HepG2 (cell line): ENCODE data around the gene POU2AF3. TPM values are rescaled to one million over a fixed set of nuclear protein-coding genes. Genes with fewer than 3 reads are reported as not detected.
A peak's percentile ranks its signal among the peaks of the same experiment; 100 is the strongest.

Experiments
- ATAD3A ChIP-seq: sonication (generic); formaldehyde crosslinking; IDR thresholded peaks from 2 replicates; pipeline ENCODE4 v1.4.0; 2020; ENCODE audit warnings: missing genetic modification reagents
- CENPT ChIP-seq: sonication (generic); formaldehyde crosslinking; IDR thresholded peaks from 2 replicates; pipeline ENCODE4 v1.8.0; 2022; ENCODE audit warnings: low read depth, mild to moderate bottlenecking, moderate library complexity, missing genetic modification reagents
- FOSL1 ChIP-seq: sonication (generic); formaldehyde crosslinking; IDR thresholded peaks from 2 replicates; pipeline ENCODE4 v1.9.0; 2021; ENCODE audit warnings: missing genetic modification reagents, borderline replicate concordance
- FOSL2 ChIP-seq: sonication (generic); formaldehyde crosslinking; IDR thresholded peaks from 2 replicates; pipeline ENCODE4 v1.4.0; 2020; ENCODE audit warnings: missing genetic modification reagents
- GATAD2A ChIP-seq: IDR thresholded peaks from 2 replicates; pipeline ENCODE4 v1.6.1; 2016
- JUNB ChIP-seq: sonication (generic); formaldehyde crosslinking; IDR thresholded peaks from 2 replicates; pipeline ENCODE4 v1.8.0; 2022; ENCODE audit warnings: missing genetic modification reagents, mild to moderate bottlenecking, borderline replicate concordance
- KAT7 ChIP-seq: IDR thresholded peaks from 2 replicates; pipeline ENCODE4 v1.6.1; 2018; ENCODE audit warnings: borderline replicate concordance, missing compliant biosample characterization
- KLF6 ChIP-seq: IDR thresholded peaks from 2 replicates; pipeline ENCODE4 v1.8.0; 2016; ENCODE audit warnings: missing biosample characterization, missing genetic modification reagents
- NFKBIZ ChIP-seq: IDR thresholded peaks from 2 replicates; pipeline ENCODE4 v1.6.1; 2018; ENCODE audit warnings: missing genetic modification reagents, missing compliant biosample characterization
- NR2F6 ChIP-seq, 2 experiments: IDR thresholded peaks; 2 replicates each; pipeline ENCODE4 v1.6.1; 2016; ENCODE audit warnings: antibody characterized with exemption in 1 of 2, mild to moderate bottlenecking in 1 of 2
- RARA ChIP-seq: IDR thresholded peaks from 2 replicates; pipeline ENCODE4 v1.6.1; 2016; ENCODE audit warnings: missing genetic modification reagents, missing compliant biosample characterization
- RERE ChIP-seq: IDR thresholded peaks from 2 replicates; pipeline ENCODE4 v1.6.1; 2016; ENCODE audit warnings: low read depth, missing genetic modification reagents, missing compliant biosample characterization
- RXRB ChIP-seq: IDR thresholded peaks from 2 replicates; pipeline ENCODE4 v1.6.1; 2016; ENCODE audit warnings: borderline replicate concordance, missing genetic modification reagents, missing compliant biosample characterization
- ZFX ChIP-seq: sonication (generic); formaldehyde crosslinking; IDR thresholded peaks from 2 replicates; pipeline ENCODE4 v1.4.0; 2020; ENCODE audit warnings: mild to moderate bottlenecking, low read depth, missing genetic modification reagents, moderate library complexity
- ZNF263 ChIP-seq: sonication (generic); formaldehyde crosslinking; IDR thresholded peaks from 2 replicates; pipeline ENCODE4 v1.4.0; 2020; ENCODE audit warnings: missing genetic modification reagents
- ZNF75D ChIP-seq: sonication (generic); formaldehyde crosslinking; IDR thresholded peaks from 2 replicates; pipeline ENCODE4 v1.8.1; 2023; ENCODE audit warnings: missing genetic modification reagents, mild to moderate bottlenecking, borderline replicate concordance
- polyA plus RNA-seq, 8 experiments: library from polyadenylated mRNA; depleted of rRNA in 3 of 8; stranded (reverse) in 7 of 8; unstranded in 1 of 8; fragments of >200 nt; fragmentation: Illumina TruSeq in 4 of 8; extraction: Trizol in 4 of 8; gene quantifications; 2 replicates each; pipeline versions ENCODE4 v1.2.1 to v1.2.3, GENCODE V29; 2011 to 2016; ENCODE audit warnings: low read depth in 4 of 8, missing spikeins in 1 of 8, mixed read lengths in 1 of 8; ENCODE audit not compliant: insufficient read depth in 1 of 8
- total RNA-seq, 5 experiments: library from RNA; depleted of rRNA; stranded (reverse); fragments of >200 nt; fragmentation: Illumina TruSeq; extraction: Trizol; gene quantifications; 2 replicates each; pipeline ENCODE4 v1.2.3, GENCODE V29; 2016; ENCODE audit warnings: low read depth in 1 of 5
- TF ChIP-seq, protein P1 (sequence below): sonication (generic); formaldehyde crosslinking; IDR thresholded peaks from 2 replicates; pipeline ENCODE4 v1.4.0; 2020; ENCODE audit warnings: mild to moderate bottlenecking, missing genetic modification reagents

The POU2AF3 gene
- total and polyA plus RNA-seq, 2 of the 13 experiments (the other 11 are each of a cell fraction or from before 2014, with no cell fraction given): 7.8 to 71.2 TPM

DNA sequence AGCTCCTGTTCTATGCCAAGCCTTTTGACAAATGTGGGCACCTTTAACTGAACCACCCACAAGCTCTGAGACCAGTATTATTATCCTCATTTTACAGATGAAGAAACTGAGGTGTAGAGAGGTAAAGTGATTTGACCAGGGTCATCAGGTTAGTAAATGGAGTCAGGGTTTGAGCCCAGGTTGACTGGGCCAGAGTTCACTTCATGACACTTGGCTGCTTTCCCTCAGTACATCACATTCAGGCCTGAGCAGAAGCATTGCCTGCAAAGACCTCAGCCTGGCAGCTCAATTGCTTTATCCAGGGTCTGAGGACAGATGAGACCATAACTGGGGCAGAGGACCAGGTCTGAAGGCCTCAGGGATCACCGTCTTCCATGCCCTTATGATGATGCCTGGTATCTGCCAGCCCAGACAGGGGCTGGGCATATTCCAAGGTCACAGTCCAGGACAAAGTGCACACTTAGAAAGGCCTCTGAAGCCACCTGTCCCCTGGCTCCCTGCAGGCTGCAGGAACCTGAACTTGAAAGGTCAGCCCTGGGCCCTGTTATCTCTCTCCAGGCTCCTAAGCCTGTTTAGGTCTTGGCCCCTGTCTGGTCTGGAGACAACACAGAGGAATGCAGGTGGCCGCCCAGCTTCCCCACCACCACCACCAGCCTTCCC is 32.0 kb downstream of the POU2AF3 start (continued):
- TF ChIP-seq, protein P1, sequence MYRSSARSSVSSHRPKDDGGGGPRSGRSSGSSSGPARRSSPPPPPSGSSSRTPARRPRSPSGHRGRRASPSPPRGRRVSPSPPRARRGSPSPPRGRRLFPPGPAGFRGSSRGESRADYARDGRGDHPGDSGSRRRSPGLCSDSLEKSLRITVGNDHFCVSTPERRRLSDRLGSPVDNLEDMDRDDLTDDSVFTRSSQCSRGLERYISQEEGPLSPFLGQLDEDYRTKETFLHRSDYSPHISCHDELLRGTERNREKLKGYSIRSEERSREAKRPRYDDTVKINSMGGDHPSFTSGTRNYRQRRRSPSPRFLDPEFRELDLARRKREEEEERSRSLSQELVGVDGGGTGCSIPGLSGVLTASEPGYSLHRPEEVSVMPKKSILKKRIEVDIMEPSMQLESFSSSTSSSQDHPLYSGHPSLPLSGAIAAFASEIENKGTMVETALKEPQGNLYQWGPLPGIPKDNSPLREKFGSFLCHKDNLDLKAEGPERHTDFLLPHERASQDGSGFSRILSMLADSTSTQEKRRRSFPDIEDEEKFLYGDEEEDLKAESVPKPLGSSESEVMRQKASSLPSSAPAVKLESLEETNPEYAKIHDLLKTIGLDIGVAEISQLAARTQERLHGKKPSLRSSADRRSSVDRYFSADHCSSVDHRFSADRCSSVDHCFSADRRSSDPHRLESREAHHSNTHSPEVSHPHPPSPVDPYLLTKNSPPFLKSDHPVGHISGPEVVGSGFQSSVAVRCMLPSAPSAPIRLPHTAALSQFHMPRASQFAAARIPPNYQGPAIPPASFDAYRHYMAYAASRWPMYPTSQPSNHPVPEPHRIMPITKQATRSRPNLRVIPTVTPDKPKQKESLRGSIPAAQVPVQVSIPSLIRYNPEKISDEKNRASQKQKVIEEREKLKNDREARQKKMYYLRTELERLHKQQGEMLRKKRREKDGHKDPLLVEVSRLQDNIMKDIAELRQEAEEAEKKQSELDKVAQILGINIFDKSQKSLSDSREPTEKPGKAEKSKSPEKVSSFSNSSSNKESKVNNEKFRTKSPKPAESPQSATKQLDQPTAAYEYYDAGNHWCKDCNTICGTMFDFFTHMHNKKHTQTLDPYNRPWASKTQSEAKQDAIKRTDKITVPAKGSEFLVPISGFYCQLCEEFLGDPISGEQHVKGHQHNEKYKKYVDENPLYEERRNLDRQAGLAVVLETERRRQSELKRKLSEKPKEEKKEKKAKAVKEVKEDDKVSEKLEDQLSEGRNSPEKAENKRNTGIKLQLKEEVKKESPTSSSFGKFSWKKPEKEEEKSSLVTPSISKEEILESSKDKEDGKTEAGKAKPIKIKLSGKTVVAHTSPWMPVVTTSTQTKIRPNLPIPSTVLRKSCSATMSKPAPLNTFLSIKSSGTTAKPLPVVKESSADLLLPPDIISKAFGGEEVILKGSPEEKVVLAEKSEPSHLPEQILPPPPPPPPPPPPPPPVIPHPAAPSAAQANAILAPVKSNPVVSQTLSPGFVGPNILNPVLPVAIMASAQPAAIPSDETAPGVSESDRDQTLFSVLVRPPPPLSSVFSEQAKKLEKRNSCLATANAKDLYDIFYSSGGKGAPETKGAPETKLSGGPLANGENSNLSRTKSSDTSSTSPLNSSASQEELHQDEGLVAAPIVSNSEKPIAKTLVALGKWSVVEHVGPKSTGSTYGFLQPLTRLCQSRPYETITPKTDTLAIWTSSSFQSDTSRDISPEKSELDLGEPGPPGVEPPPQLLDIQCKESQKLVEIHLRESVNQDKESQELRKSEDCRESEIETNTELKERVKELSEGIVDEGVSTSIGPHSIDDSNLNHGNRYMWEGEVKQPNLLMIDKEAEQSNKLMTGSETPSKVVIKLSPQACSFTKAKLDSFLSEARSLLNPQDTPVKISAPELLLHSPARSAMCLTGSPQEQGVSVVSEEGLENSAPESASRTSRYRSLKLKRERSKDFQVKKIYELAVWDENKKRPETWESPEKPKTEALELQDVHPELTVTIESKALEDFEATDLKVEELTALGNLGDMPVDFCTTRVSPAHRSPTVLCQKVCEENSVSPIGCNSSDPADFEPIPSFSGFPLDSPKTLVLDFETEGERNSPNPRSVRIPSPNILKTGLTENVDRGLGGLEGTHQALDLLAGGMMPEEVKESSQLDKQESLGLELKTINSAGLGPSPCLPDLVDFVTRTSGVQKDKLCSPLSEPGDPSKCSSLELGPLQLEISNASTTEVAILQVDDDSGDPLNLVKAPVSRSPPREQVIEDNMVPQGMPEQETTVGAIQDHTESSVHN (CRISPR knock-in tag): 0 out of 2 replicates have a peak, but pooled peaks have one; percentile 28
- no peak for TF ChIP-seq ATAD3A (CRISPR knock-in tag)
- 0 out of 2 replicates have a peak, but pooled peaks have one; percentile 32 for TF ChIP-seq FOSL2 (CRISPR knock-in tag)
- no peak for TF ChIP-seq KAT7
- TF ChIP-seq JUNB (CRISPR knock-in tag): no peak
- peak; percentile 74 for TF ChIP-seq RXRB (CRISPR knock-in tag)
- no peak for TF ChIP-seq FOSL1
- 0 out of 2 replicates have a peak, but pooled peaks have one; percentile 20 for TF ChIP-seq ZNF263 (CRISPR knock-in tag)
- TF ChIP-seq RARA (CRISPR knock-in tag): peak; percentile 90
- no peak for TF ChIP-seq NFKBIZ (CRISPR knock-in tag)
- TF ChIP-seq NR2F6 (IDR thresholded peaks at IDR 0.05): peak; percentile 82
- TF ChIP-seq NR2F6 (CRISPR knock-in tag; IDR thresholded peaks at IDR 0.05): peak; percentile 61; the same call in 1 of the 2 replicates
- TF ChIP-seq RERE (CRISPR knock-in tag): 0 out of 2 replicates have a peak, but pooled peaks have one; percentile 32
- no peak for TF ChIP-seq CENPT (CRISPR knock-in tag)
- peak; percentile 42; the same call in 1 of the 2 replicates for TF ChIP-seq ZFX (CRISPR knock-in tag)
- no peak for TF ChIP-seq ZNF75D
- peak; percentile 49; the same call in 1 of the 2 replicates for TF ChIP-seq GATAD2A
- no peak for TF ChIP-seq KLF6 (CRISPR knock-in tag)
